H1 (cell line): Measurements from ENCODE around the gene FAM53B. TPM values are rescaled to one million over a fixed set of nuclear protein-coding genes. Genes with fewer than 3 reads are reported as not detected.

ENCODE experiments used
- CTCF ChIA-PET: fragments of 300-600 bp; sonication (Branson Sonifier 250); formaldehyde crosslinking; loops from one replicate; lab custom pipeline; 2021; ENCODE audit not compliant: partially characterized antibody; lab: Charles Lee
- POLR2A ChIA-PET: fragments of 300-600 bp; sonication (Branson Sonifier 250); formaldehyde crosslinking; loops from one replicate; lab custom pipeline; 2021; ENCODE audit warnings: inconsistent platforms; ENCODE audit not compliant: partially characterized antibody; lab: Charles Lee
- DNase-seq, 2 experiments: peaks; one replicate each; pipeline versions ENCODE4 v3.0.0 to v3.0.0-alpha.2; 2010 to 2022; ENCODE audit warnings: low spot score in 2 of 2, low read depth in 1 of 2, mixed read lengths in 1 of 2
- FAIRE-seq: peaks from 2 replicates; lab custom pipeline; 2011; peaks lifted over from hg19 to GRCh38; lab: Jason Lieb, UNC
- H2AFZ ChIP-seq: 2 replicates; pipeline ENCODE4 v1.8.1; 2012; ENCODE audit warnings: low read length, inconsistent platforms
- H2AK5ac ChIP-seq: 2 replicates; pipeline ENCODE4 v1.6.1; 2013; ENCODE audit warnings: low read depth, low read length
- H2BK120ac ChIP-seq: replicated peaks from 2 replicates; pipeline ENCODE3; 2013; ENCODE audit warnings: low read depth, low read length, inconsistent platforms
- H2BK12ac ChIP-seq: 2 replicates; pipeline ENCODE4 v1.6.1; 2013; ENCODE audit warnings: low read depth, low read length
- H2BK15ac ChIP-seq: 2 replicates; pipeline ENCODE4 v1.6.1; 2013; ENCODE audit warnings: low read length
- H2BK20ac ChIP-seq: 2 replicates; pipeline ENCODE4 v1.6.1; 2013; ENCODE audit warnings: low read length
- H2BK5ac ChIP-seq: 2 replicates; pipeline ENCODE4 v1.6.1; 2013; ENCODE audit warnings: low read depth, low read length
- H3K14ac ChIP-seq: 2 replicates; pipeline ENCODE4 v1.6.1; 2013; ENCODE audit warnings: inconsistent platforms; ENCODE audit not compliant: insufficient read length
- H3K18ac ChIP-seq: 2 replicates; pipeline ENCODE4 v1.6.1; 2013; ENCODE audit warnings: low read length; ENCODE audit errors: extremely low read depth
- H3K23ac ChIP-seq: 2 replicates; pipeline ENCODE4 v1.6.1; 2013; ENCODE audit warnings: inconsistent platforms; ENCODE audit not compliant: insufficient read length
- H3K23me2 ChIP-seq: 2 replicates; pipeline ENCODE4 v1.6.1; 2013; ENCODE audit warnings: low read depth, low read length
- H3K27ac ChIP-seq: 2 replicates; pipeline ENCODE4 v1.6.1; 2011; ENCODE audit warnings: low read depth, low read length, inconsistent platforms
- H3K27me3 ChIP-seq, 4 experiments: replicated peaks in 1 of 4; 1 replicate in 1 of 4; 2 replicates in 3 of 4; pipeline versions ENCODE4 v1.6.1 to v1.8.1; 2011 to 2013; ENCODE audit warnings: low read length in 3 of 4, mild to moderate bottlenecking in 3 of 4, inconsistent platforms in 2 of 4, mixed read lengths in 2 of 4, moderate library complexity in 1 of 4; ENCODE audit not compliant: control insufficient read depth in 3 of 4, insufficient read depth in 3 of 4; ENCODE audit errors: extremely low read depth in 1 of 4
- H3K36me3 ChIP-seq, 4 experiments: 2 replicates each; pipeline versions ENCODE4 v1.6.1 to v1.8.1; 2011 to 2013; ENCODE audit warnings: mild to moderate bottlenecking in 4 of 4, low read length in 3 of 4, moderate library complexity in 2 of 4, control low read depth in 1 of 4, inconsistent platforms in 1 of 4; ENCODE audit not compliant: insufficient read depth in 4 of 4, control insufficient read depth in 2 of 4
- H3K4ac ChIP-seq: replicated peaks from 2 replicates; pipeline ENCODE3; 2013; ENCODE audit warnings: low read length, low read depth, mixed read lengths, inconsistent platforms; ENCODE audit not compliant: insufficient read length
- H3K4me1 ChIP-seq, 4 experiments: replicated peaks in 1 of 4; 1 replicate in 1 of 4; 2 replicates in 3 of 4; pipeline versions ENCODE4 v1.6.1 to v1.8.1; 2011 to 2013; ENCODE audit warnings: low read length in 3 of 4, inconsistent platforms in 2 of 4, mixed read lengths in 1 of 4; ENCODE audit not compliant: insufficient read depth in 4 of 4, control insufficient read depth in 3 of 4
- H3K4me2 ChIP-seq, 2 experiments: 2 replicates each; pipeline versions ENCODE4 v1.6.1 to v1.8.1; 2011 to 2013; ENCODE audit warnings: low read depth in 2 of 2, low read length in 2 of 2, control low read depth in 1 of 2, inconsistent platforms in 1 of 2, mild to moderate bottlenecking in 1 of 2; ENCODE audit not compliant: insufficient read depth in 1 of 2
- H3K4me3 ChIP-seq, 4 experiments: fragments of 200-600, 300-600 bp in 1 of 4; sonication (generic), shearing (Covaris generic), sonication (Bioruptor Twin) in 1 of 4; 2 replicates each; pipeline versions ENCODE4 v1.5.1 to v1.8.1; 2011 to 2016; ENCODE audit warnings: low read length in 4 of 4, low read depth in 3 of 4, control low read depth in 2 of 4, inconsistent platforms in 2 of 4, mild to moderate bottlenecking in 2 of 4, mixed read lengths in 1 of 4, moderate library complexity in 1 of 4; ENCODE audit not compliant: insufficient read depth in 2 of 4; ENCODE audit errors: extremely low read depth in 1 of 4
- H3K56ac ChIP-seq: replicated peaks from 2 replicates; pipeline ENCODE3; 2013; ENCODE audit warnings: low read depth, mild to moderate bottlenecking, mixed read lengths, low read length, inconsistent platforms; ENCODE audit not compliant: insufficient read length
- H3K79me1 ChIP-seq: 2 replicates; pipeline ENCODE4 v1.6.1; 2013; ENCODE audit warnings: low read depth, low read length, control low read depth
- H3K79me2 ChIP-seq, 2 experiments: 2 replicates each; pipeline versions ENCODE4 v1.6.1 to v1.8.1; 2012 to 2013; ENCODE audit warnings: low read length in 2 of 2, mild to moderate bottlenecking in 2 of 2, inconsistent platforms in 1 of 2; ENCODE audit not compliant: insufficient read depth in 2 of 2, control insufficient read depth in 1 of 2
- H3K9ac ChIP-seq, 4 experiments: replicated peaks in 1 of 4; 1 replicate in 1 of 4; 2 replicates in 3 of 4; pipeline versions ENCODE4 v1.6.1 to v1.8.1; 2011 to 2013; ENCODE audit warnings: low read depth in 3 of 4, low read length in 3 of 4, control low read depth in 2 of 4, mild to moderate bottlenecking in 2 of 4, moderate library complexity in 2 of 4, inconsistent platforms in 1 of 4; ENCODE audit errors: extremely low read depth in 1 of 4
- H3K9me3 ChIP-seq, 2 experiments: 2 replicates each; pipeline versions ENCODE4 v1.6.1 to v1.8.1; 2012 to 2013; ENCODE audit warnings: mild to moderate bottlenecking in 2 of 2, moderate library complexity in 2 of 2, control low read depth in 1 of 2, inconsistent platforms in 1 of 2, low read depth in 1 of 2, low read length in 1 of 2, mixed read lengths in 1 of 2; ENCODE audit not compliant: insufficient read depth in 2 of 2
- H4K20me1 ChIP-seq, 2 experiments: replicated peaks in 1 of 2; 2 replicates each; pipeline versions ENCODE3 to v1.8.1; 2011 to 2013; ENCODE audit warnings: inconsistent platforms in 2 of 2, low read length in 2 of 2, mild to moderate bottlenecking in 1 of 2; ENCODE audit not compliant: insufficient read depth in 2 of 2, control insufficient read depth in 1 of 2
- H4K5ac ChIP-seq: 2 replicates; pipeline ENCODE4 v1.6.1; 2013; ENCODE audit warnings: low read length, low read depth, mixed read lengths, inconsistent platforms; ENCODE audit not compliant: insufficient read length
- H4K8ac ChIP-seq: 2 replicates; pipeline ENCODE4 v1.8.0; 2013; ENCODE audit warnings: mild to moderate bottlenecking, moderate library complexity, low read length, inconsistent platforms; ENCODE audit not compliant: insufficient read depth; ENCODE audit errors: extremely low read depth
- H4K91ac ChIP-seq: replicated peaks from 2 replicates; pipeline ENCODE3; 2013; ENCODE audit warnings: low read length, mixed read lengths, inconsistent platforms; ENCODE audit not compliant: insufficient read length
- ATF2 ChIP-seq: IDR thresholded peaks from 2 replicates; pipeline ENCODE4 v1.6.1; 2012; ENCODE audit warnings: low read length, inconsistent platforms
- CREB1 ChIP-seq: IDR thresholded peaks from 2 replicates; pipeline ENCODE4 v1.6.1; 2012; ENCODE audit warnings: inconsistent platforms
- CTCF ChIP-seq, 3 experiments: IDR thresholded peaks; 1 replicate in 2 of 3; 2 replicates in 1 of 3; pipeline versions ENCODE4 v1.5.1 to v1.6.1; 2011; ENCODE audit warnings: low read length in 3 of 3, mild to moderate bottlenecking in 3 of 3, inconsistent platforms in 2 of 3, low read depth in 1 of 3, moderate library complexity in 1 of 3; ENCODE audit not compliant: insufficient read depth in 1 of 3; ENCODE audit errors: control extremely low read depth in 1 of 3
- KDM1A ChIP-seq: fragments of 200-600, 300-600 bp; sonication (generic); IDR thresholded peaks from 2 replicates; pipeline ENCODE4 v1.7.1; 2016; ENCODE audit warnings: mild to moderate bottlenecking, low read length, borderline replicate concordance
- RAD21 ChIP-seq, 2 experiments: IDR thresholded peaks in 1 of 2; conservative IDR thresholded peaks in 1 of 2; 2 replicates each; pipeline ENCODE4 v1.6.1; 2011; ENCODE audit warnings: low read depth in 2 of 2, low read length in 2 of 2, improper control_type of control experiment in 1 of 2, inconsistent platforms in 1 of 2, mild to moderate bottlenecking in 1 of 2, moderate library complexity in 1 of 2
- RXRA ChIP-seq: IDR thresholded peaks from 2 replicates; pipeline ENCODE4 v1.6.1; 2011; ENCODE audit warnings: low read depth, mild to moderate bottlenecking, low read length, moderate library complexity; ENCODE audit not compliant: insufficient read depth
- SRF ChIP-seq: IDR thresholded peaks from 2 replicates; pipeline ENCODE4 v1.6.1; 2011; ENCODE audit warnings: mild to moderate bottlenecking, low read depth, low read length, moderate library complexity
- WGBS, 2 experiments: shearing (Covaris generic) in 1 of 2; methylation state at CpG; one replicate each; pipeline versions ENCODE4 v1.1.6 to v1.1.7; 2013 to 2015; ENCODE audit warnings: low lambda C conversion rate in 2 of 2, mixed read lengths in 2 of 2, inconsistent platforms in 1 of 2, low coverage in 1 of 2, missing lambda C conversion rate in 1 of 2; ENCODE audit not compliant: insufficient replicate concordance in 2 of 2, insufficient coverage in 1 of 2, insufficient read length in 1 of 2; ENCODE audit errors: extremely low coverage in 1 of 2, missing lambda C conversion rate in 1 of 2; 5-methylcytosine and 5-hydroxymethylcytosine counted together
- polyA plus RNA-seq, 7 experiments: library from polyadenylated mRNA; depleted of rRNA in 3 of 7; stranded (reverse) in 5 of 7; unstranded in 2 of 7; fragments of >200 nt in 5 of 7; fragments of 200-250 nt in 2 of 7; gene quantifications; 1 replicate in 5 of 7; 2 replicates in 1 of 7; 4 replicates in 1 of 7; pipeline versions ENCODE4 v1.2.1 to v1.2.3, GENCODE V29; 2011 to 2013; ENCODE audit warnings: missing spikeins in 2 of 7, mixed read lengths in 2 of 7
- total RNA-seq: library from RNA; stranded (reverse); fragmentation: NEBNext Ultra II Directional; extraction: Animal tissue kit (Norgen Biotek cat#: 25700); gene quantifications from 2 replicates; pipeline ENCODE4 v1.2.1, GENCODE V29; 2021

Gene FAM53B
- total and polyA plus RNA-seq, 2 of the 8 experiments (the other 6 are each of a cell fraction or from before 2014, with no cell fraction given), result 5.3 to 14.4 TPM

- FAIRE-seq, result peak; percentile 42
- DNase-seq, result no peak
These were observed 1.5 kb upstream of the FAM53B start for GRCh38 chr10:124745673-124746072.

More at GRCh38 chr10:124745673-124746072, 1.5 kb upstream of the FAM53B start:
- ChIA-PET POLR2A (interaction anchor here (2.4 kb wide), 1 partner anchor 10 kb away, joined by 13 read pairs; no protein-coding TSS in a partner anchor), CTCF (interaction anchor here (0.6 to 4.1 kb wide), 36 partner anchors 10 to 809 kb away, joined by 3 to 21 read pairs (median 4); no protein-coding TSS in a partner anchor)
- H4K20me1 ChIP-seq, result peaks cover 4 to 9% of the 10 kb centered on the region in 2 experiments
- no peak overlapping the region for H3K4ac ChIP-seq
- peaks cover 1 to 21% (median 14%) of the 10 kb centered on the region in 4 experiments; a peak in 6 of 7 replicates for H3K27me3 ChIP-seq
- no peak overlapping the region for H3K4me2 ChIP-seq
- H2BK20ac ChIP-seq, result no peak overlapping the region
- no peak overlapping the region for H3K14ac ChIP-seq
- H3K4me3 ChIP-seq, result no peak overlapping the region
- no peaks in the 10 kb centered on the region; a peak in 1 of 8 replicates for H3K36me3 ChIP-seq
- H3K9ac ChIP-seq, result no peak overlapping the region
- no peak overlapping the region for H2AFZ ChIP-seq
- H3K79me2 ChIP-seq, result no peaks in the 10 kb centered on the region
- no peak overlapping the region for H3K18ac ChIP-seq
- no peak overlapping the region for H4K5ac ChIP-seq
- no peak overlapping the region for H4K91ac ChIP-seq
- H2BK5ac ChIP-seq, result no peak overlapping the region
- no peak overlapping the region for H2BK120ac ChIP-seq
- peaks cover 5 to 17% (median 13%) of the 10 kb centered on the region in 4 experiments for H3K4me1 ChIP-seq
- peaks cover 2% of the 10 kb centered on the region; the same call in 1 of the 2 replicates for H3K79me1 ChIP-seq
- TF ChIP-seq RXRA (no peak), CTCF (IDR thresholded peaks at IDR 0.05; ENCODE audit: control extremely low read depth in 1 of 3, insufficient read depth in 1 of 3, low read depth in 1 of 3, low read length in 3 of 3) (peak in 2 of 3 experiments; percentile 21 to 33; a peak in 2 of 4 replicates), CREB1 (no peak), KDM1A (no peak), RAD21 (IDR thresholded peaks at IDR 0.05 in 1 of 2, conservative IDR thresholded peaks at IDR 0.05 in 1 of 2; ENCODE audit: low read depth in 2 of 2, low read length in 2 of 2) (peak; percentile 54 to 62), ATF2 (no peak), SRF (no peak)
- TF ChIP-seq, all 59 proteins: peak for 2
- Histone ChIP-seq H3K23me2 (peaks cover 14% of the 10 kb centered on the region), H3K23ac (no peak overlapping the region), H3K9me3 (no peaks in the 10 kb centered on the region), H2AK5ac (no peak overlapping the region), H3K56ac (no peak overlapping the region), H4K8ac (no peak overlapping the region), H2BK12ac (no peak overlapping the region), H3K27ac (no peak overlapping the region), H2BK15ac (no peak overlapping the region)
- WGBS, 2 experiments, result 48% methylated on average over 3 of the region's 3 CpGs; no CpG with 5 or more reads in 1 of the 2 experiments
